HG03060 (cell line): Measurements from ENCODE around the gene SLAMF9.

Source experiments
- ATAC-seq: cut with Tn5 transposase; IDR thresholded peaks from one replicate; pipeline ENCODE4 v1.9.1; 2021; ENCODE audit warnings: low read depth, moderate number of reproducible peaks; ENCODE audit not compliant: unreplicated experiment

The SLAMF9 gene

DNA sequence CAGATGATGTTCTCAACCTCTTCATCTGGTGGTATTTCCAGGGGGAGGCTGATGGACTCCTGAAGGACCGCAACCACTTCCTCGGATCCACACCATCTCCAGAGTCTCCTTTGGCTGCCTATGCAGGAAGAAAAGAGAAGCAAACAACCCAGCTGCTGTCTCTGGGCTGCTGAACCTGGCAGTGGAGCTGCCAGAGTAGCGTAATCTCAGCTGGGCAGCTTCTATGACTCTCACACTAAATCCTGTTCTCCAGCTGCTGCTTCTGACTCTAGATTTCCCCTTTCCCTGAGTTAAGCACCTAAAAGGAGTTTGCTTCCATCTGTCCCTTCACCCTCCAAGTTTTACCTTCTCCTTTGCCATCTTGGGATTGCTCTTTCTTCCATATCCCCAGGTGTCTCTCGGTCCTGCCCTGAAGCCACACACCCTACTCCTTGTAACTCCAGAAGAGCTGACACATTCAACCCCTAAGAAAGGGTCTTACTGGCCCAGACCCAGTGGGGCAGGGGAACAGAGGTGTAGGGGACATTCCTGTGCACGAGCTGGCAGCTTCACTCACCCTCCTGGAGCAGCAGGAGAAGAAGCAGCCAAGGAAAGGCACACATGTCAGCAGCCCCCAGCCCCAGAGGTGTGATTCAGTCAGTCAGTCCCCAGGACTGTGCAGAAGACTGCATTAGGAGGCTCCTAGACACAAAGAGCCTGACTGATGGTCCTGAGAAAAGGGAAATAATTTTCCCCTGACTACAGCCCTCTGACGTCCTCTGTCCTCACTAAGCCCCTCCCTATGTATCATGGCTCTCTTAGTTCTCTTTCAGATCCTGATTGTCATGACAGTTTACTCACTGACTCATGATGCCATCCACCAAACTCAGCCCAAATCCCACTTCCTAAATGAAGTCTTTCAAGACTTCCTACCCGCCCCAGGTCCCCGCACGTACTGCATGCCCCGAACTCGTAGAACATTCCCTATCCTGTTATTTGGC is at the start of gene SLAMF9:
TSS of gene SLAMF9 (minus strand) at position 702 of the 980 bp plus-strand sequence. CDS start at position 602, 100 bp downstream.
- ATAC-seq: no peak

- no peak for ATAC-seq
These were observed 47.4 kb upstream of the SLAMF9 start for GRCh38 chr1:160001440-160001839.

DNA sequence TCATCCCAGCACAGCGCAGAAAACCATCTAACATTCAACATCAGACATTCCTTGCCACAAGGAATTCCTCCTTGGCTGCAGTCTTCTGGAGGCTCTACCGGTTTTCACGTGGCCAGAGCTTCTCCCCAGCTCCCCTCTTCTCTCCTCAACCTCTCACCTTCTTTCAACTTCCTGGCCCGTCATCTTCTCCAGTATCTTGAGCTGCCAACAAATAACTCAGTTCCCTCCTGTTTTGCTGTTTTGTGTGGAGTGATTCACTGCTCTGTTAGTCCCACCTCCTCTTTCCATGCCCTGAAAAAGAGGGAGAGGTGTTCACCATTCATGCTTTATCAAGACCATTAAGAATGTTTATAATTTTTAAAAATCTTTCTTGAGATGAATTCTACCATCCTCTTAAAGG is 45.2 kb upstream of the SLAMF9 start:
- ATAC-seq: no peak

- no peak for ATAC-seq
These were observed 42.6 kb upstream of the SLAMF9 start for GRCh38 chr1:159996653-159997052.

- ATAC-seq: no peak
These were observed 40.9 kb upstream of the SLAMF9 start for GRCh38 chr1:159994896-159995295.

- no peak for ATAC-seq
These were observed 39.9 kb upstream of the SLAMF9 start for GRCh38 chr1:159993911-159994310.

DNA sequence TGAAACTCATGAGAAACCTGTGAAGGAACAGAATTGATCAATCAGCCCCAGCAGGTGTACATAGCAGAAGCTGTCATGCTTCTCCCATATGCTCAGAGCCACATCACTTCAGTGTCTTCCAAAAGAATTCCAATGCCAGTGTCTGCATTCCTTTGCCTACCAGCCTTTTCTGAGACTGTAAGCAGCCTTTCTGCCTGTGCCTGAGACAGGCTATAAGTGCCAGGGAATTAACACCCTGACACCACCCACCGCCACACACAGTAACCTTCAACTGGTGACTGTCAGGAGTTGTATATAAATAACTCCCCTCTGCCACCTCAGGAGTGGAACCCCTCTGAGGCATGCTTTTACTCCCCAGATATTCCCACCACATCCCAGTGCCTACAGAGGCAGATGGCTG is 38.1 kb upstream of the SLAMF9 start:
- ATAC-seq: no peak

DNA sequence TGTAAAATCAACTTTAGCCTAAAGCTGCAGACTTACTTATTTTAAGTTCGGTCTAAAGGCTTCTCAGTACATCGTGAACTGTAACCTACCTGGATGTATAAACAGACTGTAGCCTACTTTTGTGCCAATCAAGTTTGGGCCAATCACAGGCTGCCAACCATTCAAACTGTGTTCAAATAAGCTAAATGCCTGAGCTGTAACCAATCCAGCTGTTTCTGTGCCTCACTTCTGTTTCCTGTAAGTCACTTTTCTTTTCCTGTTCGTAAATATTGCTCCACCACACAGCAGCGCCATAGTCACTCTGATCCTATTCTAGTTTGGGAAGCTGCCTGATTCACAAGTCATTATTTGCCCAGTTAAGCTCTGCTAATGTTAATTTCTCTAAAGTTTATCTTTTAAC is 37.5 kb upstream of the SLAMF9 start:
- no peak for ATAC-seq

DNA sequence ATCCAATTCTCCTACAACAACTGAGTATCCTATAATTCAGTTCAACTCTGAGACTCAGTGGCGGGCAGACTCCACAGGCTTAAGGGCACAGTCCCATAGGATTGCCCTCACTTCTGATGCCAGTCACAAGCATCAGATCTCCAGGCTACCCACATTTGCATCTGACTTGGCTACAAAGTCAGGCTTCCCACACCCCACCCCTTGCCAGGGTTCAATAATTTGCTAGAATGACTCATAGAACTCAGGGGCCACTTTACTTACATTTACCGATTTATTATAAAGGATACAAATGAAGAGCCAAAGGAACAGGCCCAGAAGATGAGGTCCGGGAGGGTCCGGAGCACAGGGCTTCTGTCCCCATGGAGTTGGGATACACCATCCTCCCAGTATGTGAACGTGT is 36.0 kb upstream of the SLAMF9 start:
- no peak for ATAC-seq

DNA sequence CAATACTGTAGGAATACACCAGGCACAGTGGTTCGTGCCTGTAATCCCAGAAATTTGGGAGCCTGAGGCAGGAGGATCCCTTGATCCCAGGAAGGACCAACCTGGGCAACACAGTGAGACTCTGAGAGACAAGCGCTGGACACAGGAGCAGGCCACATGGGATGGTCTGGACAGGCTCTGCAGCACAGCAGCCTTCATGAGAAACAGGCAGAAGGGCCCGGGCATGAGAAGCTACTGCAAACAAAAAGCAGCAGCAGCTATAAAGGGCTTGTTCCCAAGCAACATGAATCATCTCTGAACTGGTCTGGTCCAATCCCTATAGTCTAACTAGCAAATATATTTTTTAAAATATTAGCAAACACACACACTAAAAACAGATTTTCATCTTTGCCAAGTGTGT is 35.5 kb upstream of the SLAMF9 start:
- no peak for ATAC-seq

DNA sequence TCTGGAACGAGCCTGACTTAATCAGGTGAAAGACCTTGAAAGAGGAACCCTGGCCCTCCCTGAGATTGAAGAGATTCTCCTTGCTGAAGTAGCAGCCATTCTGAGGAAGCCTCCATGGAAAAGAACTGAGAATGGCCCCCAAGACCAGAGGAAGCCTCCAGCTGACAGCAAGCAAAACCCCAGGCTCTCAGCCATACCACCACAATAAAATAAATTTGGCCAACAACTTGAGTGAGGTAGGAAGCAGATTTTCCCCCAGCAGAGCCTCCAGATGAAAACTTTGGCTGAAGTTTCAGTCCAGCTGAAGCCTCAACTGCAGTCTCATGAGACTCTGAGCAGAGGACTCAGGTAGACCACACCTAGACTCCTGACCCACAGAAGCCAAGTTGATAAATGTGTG is 34.0 kb upstream of the SLAMF9 start:
- ATAC-seq: no peak

DNA sequence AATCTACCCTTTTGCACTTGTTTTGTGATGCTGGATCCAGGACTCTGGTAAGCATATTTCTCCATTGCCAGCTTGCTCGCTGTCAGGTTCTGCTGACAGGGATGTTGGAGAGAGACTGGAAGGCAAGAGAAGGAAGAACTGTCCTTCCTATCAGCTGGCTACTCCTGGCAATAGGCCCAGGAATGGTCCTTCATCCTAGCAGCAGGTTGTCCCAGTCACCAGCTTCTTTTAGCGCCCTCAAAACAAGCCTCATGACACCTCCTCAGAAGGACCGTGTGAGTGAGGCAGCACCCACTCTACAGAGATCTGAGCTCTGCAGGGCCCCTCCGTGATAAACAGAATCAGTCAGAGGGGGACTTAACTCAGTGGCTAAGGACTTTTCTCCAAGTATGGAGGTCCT is 33.1 kb upstream of the SLAMF9 start:
- no peak for ATAC-seq

DNA sequence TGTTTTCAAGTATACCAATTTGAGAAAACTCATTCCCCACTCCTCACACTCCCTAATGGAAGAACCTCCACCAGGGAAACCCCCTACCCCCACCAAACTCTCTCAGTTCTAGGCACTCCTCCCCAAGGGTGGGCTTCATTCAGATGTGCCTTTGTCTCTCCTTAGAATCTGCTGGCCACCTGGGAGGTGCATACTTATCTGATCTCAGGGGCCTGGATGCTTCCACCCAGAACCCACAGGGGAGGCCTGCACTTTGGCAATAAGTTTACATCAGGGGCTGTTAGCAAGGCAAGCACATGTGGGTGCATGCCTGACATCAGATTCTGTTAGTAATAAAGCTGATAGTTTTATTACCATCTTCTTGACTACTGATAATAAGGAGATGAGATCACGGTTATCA is 32.5 kb upstream of the SLAMF9 start:
- no peak for ATAC-seq

- no peak for ATAC-seq
These were observed 32.1 kb upstream of the SLAMF9 start for GRCh38 chr1:159986093-159986492.

DNA sequence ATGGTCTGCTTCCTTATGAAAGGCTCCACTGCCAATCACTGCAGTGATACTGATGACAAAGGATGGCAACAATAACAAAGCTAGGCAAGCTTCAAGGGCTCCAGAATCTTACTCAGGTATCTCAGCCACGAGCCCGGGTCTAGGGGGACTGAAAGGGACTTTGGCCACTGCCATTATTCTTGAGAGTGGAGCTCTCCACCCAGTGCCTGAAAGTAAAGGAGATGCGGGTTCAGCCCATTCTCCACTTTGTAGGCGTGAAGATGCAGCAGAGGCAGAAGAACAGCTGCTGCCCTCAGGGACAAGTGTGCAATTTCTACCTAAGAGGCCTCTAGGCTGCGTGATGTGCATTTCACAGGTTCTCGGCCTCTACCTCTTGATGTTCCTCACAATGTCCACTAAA is 31.4 kb upstream of the SLAMF9 start:
- ATAC-seq: no peak

GRCh38 chr1:159983681-159984080 is 29.6 kb upstream of the SLAMF9 start:
- ATAC-seq: no peak

DNA sequence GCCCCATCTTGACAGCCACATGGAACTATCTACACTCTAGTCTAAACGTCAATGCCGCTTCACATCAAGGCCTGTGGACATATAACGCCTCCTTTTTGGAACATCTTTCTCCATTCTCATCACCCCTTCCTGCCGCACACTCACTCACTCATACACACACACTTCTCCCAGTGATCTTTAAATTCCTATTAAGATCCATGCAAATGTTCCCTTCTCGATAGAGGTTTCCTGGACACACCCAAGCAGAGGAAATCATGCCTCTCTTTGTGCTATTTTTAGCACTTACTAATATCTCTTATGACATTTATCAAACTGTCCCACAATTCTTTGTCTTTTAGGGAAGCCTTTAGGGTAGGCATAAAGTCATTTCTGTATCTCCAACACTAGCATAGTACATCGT is 28.2 kb upstream of the SLAMF9 start:
- no peak for ATAC-seq

- no peak for ATAC-seq
These were observed 27.5 kb upstream of the SLAMF9 start for GRCh38 chr1:159981351-159982055.

DNA sequence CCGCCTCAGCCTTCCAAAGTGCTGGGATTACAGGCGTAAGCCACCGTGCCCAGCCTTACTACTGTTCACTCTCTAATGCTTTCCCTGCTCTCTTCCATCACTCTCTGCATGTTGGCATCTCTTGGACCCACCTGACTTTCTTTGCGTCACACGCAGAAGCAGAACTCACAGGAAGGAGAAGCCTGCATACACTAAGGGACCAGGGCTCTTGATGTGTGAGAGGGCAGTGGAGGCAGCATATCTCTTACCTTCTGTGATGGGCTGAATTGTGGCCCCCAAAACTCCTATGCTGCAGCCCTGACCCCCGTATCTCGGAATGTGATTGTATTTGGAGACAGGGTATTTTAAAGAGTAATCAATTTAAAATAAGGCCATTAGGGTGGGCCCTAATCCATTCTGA is 26.7 kb upstream of the SLAMF9 start:
- no peak for ATAC-seq

DNA sequence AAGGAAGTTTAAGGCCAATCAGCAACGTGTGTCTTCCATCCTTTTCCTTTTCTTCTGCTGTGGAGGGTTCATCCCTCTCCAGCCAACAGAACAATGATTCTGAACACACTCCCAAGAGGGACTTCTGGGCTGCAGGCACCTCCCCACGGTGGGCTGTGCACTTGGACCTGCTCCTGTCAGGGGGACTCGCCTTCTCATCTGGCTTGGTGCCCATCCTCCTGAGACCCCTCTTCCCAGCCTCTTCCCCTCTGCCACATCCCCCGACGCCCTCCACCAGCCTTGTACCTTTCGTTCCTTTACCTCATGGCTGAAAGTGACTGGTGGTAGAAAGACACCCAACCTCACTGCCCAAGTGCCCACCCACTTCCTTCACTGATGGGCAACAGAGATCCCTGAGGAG is 26.0 kb upstream of the SLAMF9 start:
- ATAC-seq: no peak

DNA sequence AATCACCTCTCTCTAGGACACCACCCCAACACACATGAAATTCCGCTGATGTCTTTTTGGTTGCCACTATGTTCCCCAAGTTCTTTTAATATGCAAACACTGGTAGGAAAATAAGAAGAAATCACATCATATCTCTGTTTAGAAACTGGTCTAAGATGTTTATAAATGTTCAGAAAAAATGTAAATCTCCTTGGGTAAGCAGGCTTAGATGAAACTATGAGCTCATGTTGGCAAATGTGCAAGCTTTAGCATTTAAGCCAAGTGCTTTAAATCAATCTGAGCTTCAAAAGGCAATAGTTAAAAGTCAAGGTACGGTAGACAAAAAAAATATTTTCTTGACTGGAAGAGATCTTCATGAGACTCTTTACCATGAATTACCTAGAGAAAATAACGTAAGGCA is 25.2 kb upstream of the SLAMF9 start:
- no peak for ATAC-seq

DNA sequence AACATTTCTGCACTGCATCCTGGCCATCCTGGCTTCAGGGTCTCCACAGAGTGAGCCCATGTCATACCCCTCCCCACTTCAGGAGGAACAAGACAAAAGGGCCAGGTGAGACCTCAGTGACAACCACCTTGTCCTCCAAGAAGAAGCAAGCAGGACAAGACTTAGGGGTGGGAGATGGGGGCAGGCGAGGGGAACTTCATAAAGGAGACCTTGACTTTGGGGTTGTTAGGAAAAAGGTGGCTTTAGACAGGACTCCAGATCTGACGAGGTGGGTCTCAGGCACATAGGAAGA is 24.0 kb upstream of the SLAMF9 start:
- no peak for ATAC-seq
